Astrocyte (in vitro differentiated cells and primary cell): ENCODE results near the gene SLC8B1. TPM values are rescaled to one million over a fixed set of nuclear protein-coding genes. Genes with fewer than 3 reads are reported as not detected.
A peak's percentile ranks its signal among the peaks of the same experiment; 100 is the strongest.

Source experiments
- DNase-seq: peaks from one replicate; pipeline ENCODE4 v3.0.0-alpha.2; 2010; ENCODE audit warnings: low read depth
- FAIRE-seq: peaks from 2 replicates; lab custom pipeline; 2011; peaks lifted over from hg19 to GRCh38; lab: Jason Lieb, UNC
- H2AFZ ChIP-seq: 2 replicates; pipeline ENCODE4 v1.6.0; 2012; ENCODE audit warnings: low read depth, low read length, inconsistent platforms
- H3K27ac ChIP-seq: 2 replicates; pipeline ENCODE4 v1.5.1; 2011; ENCODE audit warnings: low read depth, low read length, inconsistent platforms
- H3K27me3 ChIP-seq: 2 replicates; pipeline ENCODE4 v1.6.0; 2011; ENCODE audit warnings: low read length, inconsistent platforms; ENCODE audit not compliant: insufficient read depth
- H3K36me3 ChIP-seq: 2 replicates; pipeline ENCODE4 v1.5.1; 2011; ENCODE audit warnings: low read length, inconsistent platforms; ENCODE audit not compliant: insufficient read depth
- H3K4me1 ChIP-seq: 2 replicates; pipeline ENCODE4 v1.5.1; 2011; ENCODE audit warnings: low read length, inconsistent platforms; ENCODE audit not compliant: insufficient read depth
- H3K4me2 ChIP-seq: 2 replicates; pipeline ENCODE4 v1.6.0; 2012; ENCODE audit warnings: low read length, inconsistent platforms
- H3K4me3 ChIP-seq: 2 replicates; pipeline ENCODE4 v1.5.1; 2011; ENCODE audit warnings: low read depth, mild to moderate bottlenecking, low read length, inconsistent platforms; ENCODE audit not compliant: insufficient read depth
- H3K79me2 ChIP-seq: 2 replicates; pipeline ENCODE4 v1.6.0; 2012; ENCODE audit warnings: mild to moderate bottlenecking, low read length, inconsistent platforms; ENCODE audit not compliant: insufficient read depth
- H3K9ac ChIP-seq: 2 replicates; pipeline ENCODE4 v1.6.0; 2012; ENCODE audit warnings: mild to moderate bottlenecking, low read length, inconsistent platforms
- H3K9me3 ChIP-seq: 2 replicates; pipeline ENCODE4 v1.5.1; 2012; ENCODE audit warnings: low read depth, mild to moderate bottlenecking, low read length, inconsistent platforms; ENCODE audit not compliant: insufficient read depth
- H4K20me1 ChIP-seq: 2 replicates; pipeline ENCODE4 v1.6.0; 2012; ENCODE audit warnings: low read length, inconsistent platforms; ENCODE audit not compliant: insufficient read depth
- H3K27ac Mint-ChIP-seq: one replicate; pipeline ENCODE4 v1.8.0; 2021; ENCODE audit warnings: mild to moderate bottlenecking, mixed read lengths; ENCODE audit not compliant: unreplicated experiment
- H3K27me3 Mint-ChIP-seq: one replicate; pipeline ENCODE4 v1.8.0; 2021; ENCODE audit warnings: low read depth, mixed read lengths; ENCODE audit not compliant: unreplicated experiment
- H3K36me3 Mint-ChIP-seq: one replicate; pipeline ENCODE4 v1.8.0; 2021; ENCODE audit warnings: low read depth, mixed read lengths; ENCODE audit not compliant: unreplicated experiment
- H3K4me1 Mint-ChIP-seq: one replicate; pipeline ENCODE4 v1.8.0; 2021; ENCODE audit warnings: low read depth, mixed read lengths; ENCODE audit not compliant: unreplicated experiment
- H3K4me3 Mint-ChIP-seq: one replicate; pipeline ENCODE4 v1.8.0; 2021; ENCODE audit warnings: mild to moderate bottlenecking, moderate library complexity, mixed read lengths; ENCODE audit not compliant: unreplicated experiment
- H3K9me3 Mint-ChIP-seq: one replicate; pipeline ENCODE4 v1.8.0; 2021; ENCODE audit warnings: mild to moderate bottlenecking, mixed read lengths; ENCODE audit not compliant: unreplicated experiment
- EZH2 ChIP-seq: IDR thresholded peaks from 2 replicates; pipeline ENCODE4 v1.6.1; 2012; ENCODE audit warnings: mild to moderate bottlenecking, low read length, inconsistent platforms; ENCODE audit not compliant: insufficient read depth
- total RNA-seq: library from RNA; stranded (reverse); gene quantifications from 2 replicates; pipeline ENCODE4 v1.2.1, GENCODE V29; 2021
- TF ChIP-seq, protein P1 (sequence below): IDR thresholded peaks from 2 replicates; pipeline ENCODE4 v1.5.1; 2011; ENCODE audit warnings: low read depth, mild to moderate bottlenecking, inconsistent platforms, low read length, moderate library complexity; ENCODE audit not compliant: insufficient read depth

Gene SLC8B1
- total RNA-seq, 1 donor from 2014 or later = 8.6 TPM

DNA sequence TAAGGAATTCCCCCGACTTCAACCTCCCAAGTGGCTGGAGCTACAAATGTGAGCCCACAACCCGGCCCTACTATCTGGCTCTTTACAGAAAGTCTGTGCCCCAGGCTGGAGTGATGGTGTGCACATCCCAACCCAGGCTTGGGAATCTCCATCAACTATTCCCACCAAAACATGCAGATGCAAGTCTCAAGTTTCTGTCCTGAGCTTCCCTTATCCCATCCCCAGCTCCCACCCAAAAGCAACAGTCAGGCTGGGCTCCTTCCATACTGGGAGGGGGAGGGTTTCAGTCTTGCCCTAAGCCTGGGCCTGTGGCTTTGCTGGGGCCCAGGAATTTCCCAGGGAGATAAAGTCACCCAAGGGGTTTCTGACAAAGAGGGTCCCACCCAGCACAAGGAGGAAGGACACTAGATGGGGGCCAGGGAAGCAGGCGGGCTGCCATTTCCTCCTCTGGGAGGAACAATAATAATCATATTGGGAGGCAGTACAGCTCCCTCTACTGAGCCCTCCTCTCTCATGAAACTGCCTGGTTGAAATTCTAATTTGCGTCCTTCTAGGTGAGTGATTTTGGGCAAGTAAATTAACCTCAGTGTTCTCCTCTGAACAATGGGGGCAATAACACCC, 8.0 kb downstream of the SLC8B1 start:
- Histone ChIP-seq H3K4me2 (no peak overlapping the region), H3K27ac (no peak overlapping the region), H4K20me1 (no peaks in the 10 kb centered on the region), H3K9ac (no peak overlapping the region), H2AFZ (no peak overlapping the region), H3K9me3 (no peaks in the 10 kb centered on the region), H3K27me3 (no peaks in the 10 kb centered on the region), H3K4me1 (no peaks in the 10 kb centered on the region), H3K4me3 (no peak overlapping the region), H3K36me3 (no peaks in the 10 kb centered on the region), H3K79me2 (no peaks in the 10 kb centered on the region)
- Mint-ChIP-seq H3K27me3 (no peaks in the 10 kb centered on the region), H3K9me3 (no peaks in the 10 kb centered on the region), H3K27ac (peak overlapping the region; percentile 19), H3K36me3 (peaks cover 2% of the 10 kb centered on the region), H3K4me1 (peaks cover 8% of the 10 kb centered on the region), H3K4me3 (no peak overlapping the region)
- TF ChIP-seq, protein P1, sequence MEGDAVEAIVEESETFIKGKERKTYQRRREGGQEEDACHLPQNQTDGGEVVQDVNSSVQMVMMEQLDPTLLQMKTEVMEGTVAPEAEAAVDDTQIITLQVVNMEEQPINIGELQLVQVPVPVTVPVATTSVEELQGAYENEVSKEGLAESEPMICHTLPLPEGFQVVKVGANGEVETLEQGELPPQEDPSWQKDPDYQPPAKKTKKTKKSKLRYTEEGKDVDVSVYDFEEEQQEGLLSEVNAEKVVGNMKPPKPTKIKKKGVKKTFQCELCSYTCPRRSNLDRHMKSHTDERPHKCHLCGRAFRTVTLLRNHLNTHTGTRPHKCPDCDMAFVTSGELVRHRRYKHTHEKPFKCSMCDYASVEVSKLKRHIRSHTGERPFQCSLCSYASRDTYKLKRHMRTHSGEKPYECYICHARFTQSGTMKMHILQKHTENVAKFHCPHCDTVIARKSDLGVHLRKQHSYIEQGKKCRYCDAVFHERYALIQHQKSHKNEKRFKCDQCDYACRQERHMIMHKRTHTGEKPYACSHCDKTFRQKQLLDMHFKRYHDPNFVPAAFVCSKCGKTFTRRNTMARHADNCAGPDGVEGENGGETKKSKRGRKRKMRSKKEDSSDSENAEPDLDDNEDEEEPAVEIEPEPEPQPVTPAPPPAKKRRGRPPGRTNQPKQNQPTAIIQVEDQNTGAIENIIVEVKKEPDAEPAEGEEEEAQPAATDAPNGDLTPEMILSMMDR = no peak
- no peak for TF ChIP-seq EZH2
- FAIRE-seq (no peak), DNase-seq (no peak)

DNA sequence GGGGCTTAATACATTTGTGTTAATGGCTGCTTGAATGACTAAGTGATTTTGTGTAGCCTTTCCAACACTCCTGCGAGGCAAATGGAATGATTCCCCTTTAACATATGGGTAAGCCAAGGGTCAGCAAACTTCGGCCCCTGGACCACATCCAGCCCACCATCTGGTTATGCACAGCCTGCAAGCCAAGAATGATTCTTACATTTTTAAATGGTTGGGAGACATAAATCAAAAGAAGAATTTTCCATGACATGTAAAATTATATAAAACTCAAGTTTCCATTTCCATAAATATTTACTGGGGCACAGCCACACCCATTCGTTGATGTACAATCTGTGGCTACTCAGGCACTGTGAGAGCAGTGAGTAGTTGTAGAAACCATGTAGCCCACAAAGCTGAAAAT, 9.0 kb downstream of the SLC8B1 start:
- Histone ChIP-seq H3K36me3 (no peaks in the 10 kb centered on the region), H3K4me1 (no peaks in the 10 kb centered on the region), H3K4me3 (no peak overlapping the region), H3K9ac (no peak overlapping the region), H3K9me3 (no peaks in the 10 kb centered on the region), H3K4me2 (no peak overlapping the region), H3K27ac (no peak overlapping the region), H4K20me1 (no peaks in the 10 kb centered on the region), H3K27me3 (no peaks in the 10 kb centered on the region), H3K79me2 (no peaks in the 10 kb centered on the region), H2AFZ (no peak overlapping the region)
- Mint-ChIP-seq H3K27ac (no peak overlapping the region), H3K27me3 (no peaks in the 10 kb centered on the region), H3K4me1 (peaks cover 8% of the 10 kb centered on the region), H3K36me3 (peaks cover 2% of the 10 kb centered on the region), H3K4me3 (no peak overlapping the region), H3K9me3 (no peaks in the 10 kb centered on the region)
- FAIRE-seq = no peak
- peak; percentile 63 for DNase-seq
- TF ChIP-seq, protein P1 = no peak
- no peak for TF ChIP-seq EZH2

DNA sequence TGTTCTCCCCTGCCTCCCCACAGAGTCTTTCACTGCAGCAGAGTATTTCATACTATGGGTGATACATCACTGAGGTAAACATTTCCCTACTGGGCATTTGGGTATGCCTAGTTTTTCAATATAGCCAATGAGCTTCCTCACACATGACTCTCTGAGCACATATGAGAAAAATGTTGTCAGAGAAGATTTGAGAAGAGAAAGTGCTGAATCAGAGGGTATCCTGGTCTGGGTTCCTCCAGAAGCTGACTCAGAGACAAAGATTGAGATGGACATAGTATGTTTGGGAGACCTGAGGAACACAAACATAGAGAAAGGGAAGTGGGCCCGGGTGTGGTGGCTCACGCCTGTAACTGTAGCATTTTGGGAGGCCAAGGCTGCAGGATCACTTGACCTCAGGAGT, 12.6 kb downstream of the SLC8B1 start:
- Histone ChIP-seq H3K9me3 (no peaks in the 10 kb centered on the region), H3K4me3 (no peak overlapping the region), H3K9ac (no peak overlapping the region), H3K36me3 (peaks cover 7% of the 10 kb centered on the region), H4K20me1 (no peaks in the 10 kb centered on the region), H3K27ac (peak overlapping the region; percentile 42), H3K4me2 (no peak overlapping the region), H2AFZ (no peak overlapping the region), H3K4me1 (no peaks in the 10 kb centered on the region), H3K27me3 (no peaks in the 10 kb centered on the region), H3K79me2 (no peaks in the 10 kb centered on the region)
- Mint-ChIP-seq H3K27ac (peak overlapping the region; percentile 77), H3K36me3 (peaks cover 8% of the 10 kb centered on the region), H3K9me3 (no peaks in the 10 kb centered on the region), H3K4me3 (no peak overlapping the region), H3K4me1 (peaks cover 8% of the 10 kb centered on the region), H3K27me3 (no peaks in the 10 kb centered on the region)
- FAIRE-seq (no peak), DNase-seq (peak; percentile 67)
- TF ChIP-seq, protein P1 = no peak
- no peak for TF ChIP-seq EZH2
